HEK293 (cell line): Measurements from ENCODE around the gene CAMKMT.

Experiments used
- CTCF ChIA-PET: fragments of 350-600 bp; formaldehyde crosslinking; extraction: SDS; loops from one replicate; lab custom pipeline; 2021; ENCODE audit warnings: antibody characterized with exemption; lab: Yijun Ruan, JAX
- POLR2A ChIA-PET: fragments of 300-600 bp; formaldehyde crosslinking; extraction: SDS; loops from one replicate; lab custom pipeline; 2020; ENCODE audit warnings: antibody characterized with exemption, inconsistent platforms; lab: Yijun Ruan, JAX
- H3K27ac ChIP-seq: fragments of 200-500 bp; sonication (Bioruptor generic); 2 replicates; pipeline ENCODE4 v1.5.1; 2014; ENCODE audit warnings: low read depth, low read length, control low read depth, inconsistent platforms; ENCODE audit errors: extremely low read depth
- H3K36me3 ChIP-seq, 2 experiments: fragments of 200-500 bp in 1 of 2; sonication (Bioruptor generic) in 1 of 2; 1 replicate in 1 of 2; 2 replicates in 1 of 2; pipeline ENCODE4 v1.5.1; 2014 to 2017; ENCODE audit warnings: inconsistent platforms in 2 of 2, low read length in 2 of 2; ENCODE audit not compliant: control insufficient read depth in 2 of 2, insufficient read depth in 1 of 2
- H3K4me1 ChIP-seq: fragments of 200-500 bp; sonication (Bioruptor generic); 2 replicates; pipeline ENCODE4 v1.5.1; 2014; ENCODE audit warnings: mild to moderate bottlenecking, low read length, inconsistent platforms; ENCODE audit not compliant: control insufficient read depth, insufficient read depth
- H3K4me3 ChIP-seq: 2 replicates; pipeline ENCODE4 v1.5.1; 2011; ENCODE audit warnings: low read depth, mild to moderate bottlenecking, control low read depth, low read length, moderate library complexity
- H3K9me3 ChIP-seq: fragments of 200-500 bp; sonication (Bioruptor generic); 2 replicates; pipeline ENCODE4 v1.5.1; 2014; ENCODE audit warnings: low read depth, low read length, inconsistent platforms; ENCODE audit not compliant: control insufficient read depth, insufficient read depth
- HIC1 ChIP-seq: fragments of 450-650 bp; formaldehyde crosslinking; IDR thresholded peaks from 2 replicates; pipeline ENCODE4 v1.5.1; 2016; ENCODE audit warnings: missing biosample characterization, missing genetic modification characterization
- PRDM6 ChIP-seq: fragments of 450-650 bp; formaldehyde crosslinking; IDR thresholded peaks from 2 replicates; pipeline ENCODE4 v1.5.1; 2017; ENCODE audit warnings: missing biosample characterization, missing genetic modification characterization
- SP3 ChIP-seq: fragments of 450-650 bp; formaldehyde crosslinking; IDR thresholded peaks from 2 replicates; pipeline ENCODE4 v1.5.1; 2016; ENCODE audit warnings: missing biosample characterization, missing genetic modification characterization
- YY1 ChIP-seq: fragments of 450-650 bp; formaldehyde crosslinking; IDR thresholded peaks from 2 replicates; pipeline ENCODE4 v1.5.1; 2018; ENCODE audit warnings: missing biosample characterization, missing genetic modification characterization
- ZBTB11 ChIP-seq: fragments of 450-650 bp; formaldehyde crosslinking; conservative IDR thresholded peaks from 2 replicates; pipeline ENCODE4 v1.5.1; 2016; ENCODE audit warnings: low read depth, missing biosample characterization, missing genetic modification characterization
- ZBTB17 ChIP-seq: fragments of 450-650 bp; formaldehyde crosslinking; IDR thresholded peaks from 2 replicates; pipeline ENCODE4 v1.5.1; 2016; ENCODE audit warnings: missing biosample characterization, missing genetic modification characterization
- ZBTB48 ChIP-seq: fragments of 450-650 bp; formaldehyde crosslinking; IDR thresholded peaks from 2 replicates; pipeline ENCODE4 v1.5.1; 2016; ENCODE audit warnings: missing biosample characterization, missing genetic modification characterization
- ZFP41 ChIP-seq: fragments of 450-650 bp; formaldehyde crosslinking; IDR thresholded peaks from 2 replicates; pipeline ENCODE4 v1.5.1; 2016; ENCODE audit warnings: missing biosample characterization, missing genetic modification characterization, borderline replicate concordance
- ZIC2 ChIP-seq: fragments of 450-650 bp; formaldehyde crosslinking; IDR thresholded peaks from 2 replicates; pipeline ENCODE4 v1.5.1; 2016; ENCODE audit warnings: missing biosample characterization, missing genetic modification characterization
- ZNF16 ChIP-seq: fragments of 450-650 bp; formaldehyde crosslinking; IDR thresholded peaks from 2 replicates; pipeline ENCODE4 v1.5.1; 2016; ENCODE audit warnings: low read depth, missing biosample characterization, missing genetic modification characterization
- ZNF416 ChIP-seq: fragments of 450-650 bp; formaldehyde crosslinking; IDR thresholded peaks from 2 replicates; pipeline ENCODE4 v1.5.1; 2016; ENCODE audit warnings: missing biosample characterization, missing genetic modification characterization
- ZNF48 ChIP-seq: fragments of 450-650 bp; formaldehyde crosslinking; IDR thresholded peaks from 2 replicates; pipeline ENCODE4 v1.5.1; 2016; ENCODE audit warnings: missing biosample characterization, missing genetic modification characterization
- ZNF626 ChIP-seq: fragments of 450-650 bp; sonication (Bioruptor Pico); formaldehyde crosslinking; IDR thresholded peaks from 2 replicates; pipeline ENCODE4 v1.5.1; 2018; ENCODE audit warnings: missing biosample characterization, missing genetic modification characterization, inconsistent platforms
- ZSCAN5A ChIP-seq: fragments of 450-650 bp; formaldehyde crosslinking; IDR thresholded peaks from 2 replicates; pipeline ENCODE4 v1.5.1; 2016; ENCODE audit warnings: missing biosample characterization, missing genetic modification characterization
- ZXDB ChIP-seq: fragments of 450-650 bp; formaldehyde crosslinking; IDR thresholded peaks from 2 replicates; pipeline ENCODE4 v1.5.1; 2016; ENCODE audit warnings: missing biosample characterization, missing genetic modification characterization

Gene CAMKMT

GRCh38 chr2:44573996-44574395 is 212.2 kb downstream of the CAMKMT start:
- no peak for TF ChIP-seq ZNF626 (tag by site-specific recombination)
- no peak for TF ChIP-seq HIC1 (tag by site-specific recombination)
- TF ChIP-seq, all 188 proteins: peak for 0
- Histone ChIP-seq H3K27ac (no peak overlapping the region), H3K4me1 (peaks cover 7% of the 10 kb centered on the region), H3K4me3 (no peak overlapping the region), H3K36me3 (no peaks in the 10 kb centered on the region), H3K9me3 (no peaks in the 10 kb centered on the region)
- CTCF ChIA-PET = no interaction called here
- POLR2A ChIA-PET = interaction anchor here (0.6 kb wide), 1 partner anchor 42 kb away, joined by 3 read pairs; no protein-coding TSS in a partner anchor

GRCh38 chr2:44578471-44579093 is 216.8 kb downstream of the CAMKMT start:
- CTCF ChIA-PET = interaction anchor here (0.5 to 1.2 kb wide), 5 partner anchors 15 to 175 kb away, joined by 3 to 5 read pairs (median 3); no protein-coding TSS in a partner anchor

GRCh38 chr2:44579115-44579836 is 217.5 kb downstream of the CAMKMT start:
- TF ChIP-seq ZBTB48 (tag by site-specific recombination) = no peak
- no peak for TF ChIP-seq YY1 (tag by site-specific recombination)
- TF ChIP-seq ZBTB17 (tag by site-specific recombination) = no peak
- TF ChIP-seq ZFP41 (tag by site-specific recombination) = no peak
- TF ChIP-seq ZIC2 (tag by site-specific recombination) = no peak
- no peak for TF ChIP-seq ZBTB11 (tag by site-specific recombination)
- no peak for TF ChIP-seq ZSCAN5A
- no peak for TF ChIP-seq ZNF16 (tag by site-specific recombination)
- TF ChIP-seq ZNF48 (tag by site-specific recombination) = no peak
- peaks cover 9% of the 10 kb centered on the region for H3K4me1 ChIP-seq
- no peaks in the 10 kb centered on the region for H3K36me3 ChIP-seq
- H3K4me3 ChIP-seq = no peak overlapping the region
- H3K27ac ChIP-seq = no peak overlapping the region
- no peaks in the 10 kb centered on the region for H3K9me3 ChIP-seq
- CTCF ChIA-PET = interaction anchor here (0.5 to 0.9 kb wide), 4 partner anchors 14 to 176 kb away, joined by 3 to 5 read pairs (median 4); no protein-coding TSS in a partner anchor
- POLR2A ChIA-PET = no interaction called here

More at GRCh38 chr2:44578471-44579093, 216.8 kb downstream of the CAMKMT start:
- Histone ChIP-seq H3K4me3 (no peak overlapping the region), H3K36me3 (no peaks in the 10 kb centered on the region), H3K27ac (no peak overlapping the region), H3K9me3 (no peaks in the 10 kb centered on the region), H3K4me1 (peaks cover 9% of the 10 kb centered on the region)
- TF ChIP-seq ZXDB (no peak), ZNF416 (tag by site-specific recombination) (no peak), PRDM6 (tag by site-specific recombination) (peak; percentile 50), SP3 (tag by site-specific recombination) (0 out of 2 replicates have a peak, but pooled peaks have one; percentile 7)
- POLR2A ChIA-PET = no interaction called here
